HL-60 (cell line): ENCODE results near the gene BANF1.

Experiments
- DNase-seq, 2 experiments: peaks; one replicate each; pipeline ENCODE4 v3.0.0-alpha.2; 2010 to 2020; ENCODE audit warnings: low read depth in 1 of 2, low spot score in 1 of 2
- H3K27ac ChIP-seq: fragments of 250-450 bp; sonication (Bioruptor Pico); replicated peaks from 2 replicates; pipeline ENCODE4 v1.5.1; 2020; ENCODE audit warnings: mild to moderate bottlenecking, moderate library complexity
- H3K27me3 ChIP-seq: fragments of 250-450 bp; sonication (Bioruptor Pico); 2 replicates; pipeline ENCODE4 v1.5.1; 2021; ENCODE audit warnings: mild to moderate bottlenecking, moderate library complexity; ENCODE audit not compliant: insufficient read depth, poor library complexity, severe bottlenecking
- H3K4me3 ChIP-seq: replicated peaks from 2 replicates; pipeline ENCODE4 v1.5.1; 2011; ENCODE audit warnings: mild to moderate bottlenecking, control low read depth, low read length; ENCODE audit not compliant: insufficient read depth
- GABPA ChIP-seq: IDR thresholded peaks from 2 replicates; pipeline ENCODE4 v1.6.1; 2012; ENCODE audit warnings: low read depth
- POLR2AphosphoS5 ChIP-seq: IDR thresholded peaks from 2 replicates; pipeline ENCODE4 v1.6.1; 2012; ENCODE audit warnings: low read depth
- REST ChIP-seq: IDR thresholded peaks from 2 replicates; pipeline ENCODE4 v1.6.1; 2012; ENCODE audit warnings: low read depth; ENCODE audit not compliant: insufficient replicate concordance
- SPI1 ChIP-seq: IDR thresholded peaks from 2 replicates; pipeline ENCODE4 v1.6.1; 2012; ENCODE audit warnings: low read depth, mild to moderate bottlenecking, borderline replicate concordance
- TF ChIP-seq, protein P1 (sequence below): IDR thresholded peaks from one replicate; pipeline ENCODE4 v1.5.1; 2011; ENCODE audit warnings: low read length, control low read depth, inconsistent platforms; ENCODE audit not compliant: insufficient read depth

Gene BANF1

DNA sequence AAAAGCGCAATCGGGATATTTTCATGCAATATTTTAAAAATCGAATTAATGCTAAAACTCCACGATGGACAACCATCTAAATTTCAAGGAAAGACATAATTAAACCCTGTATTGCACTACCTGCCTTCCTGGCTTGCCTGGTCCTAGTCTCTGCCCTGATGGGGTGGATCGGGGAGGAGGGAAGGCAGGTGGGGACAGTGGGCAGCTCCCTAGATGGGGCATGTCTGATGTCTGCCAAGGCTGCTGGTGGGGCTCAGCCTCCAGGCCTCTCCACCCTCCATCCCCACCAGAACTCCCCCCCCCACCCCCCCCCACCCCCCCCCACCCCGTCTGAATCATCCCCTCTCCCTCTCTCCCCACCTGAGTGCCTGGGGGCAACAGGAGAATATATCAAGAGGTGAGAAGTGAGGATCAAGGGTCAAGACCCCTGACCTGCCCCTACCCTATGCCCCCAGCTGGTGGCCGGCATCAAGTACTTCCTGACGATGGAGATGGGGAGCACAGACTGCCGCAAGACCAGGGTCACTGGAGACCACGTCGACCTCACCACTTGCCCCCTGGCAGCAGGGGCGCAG, 10.2 kb downstream of the BANF1 start:
- Histone ChIP-seq H3K27ac (no peak overlapping the region), H3K4me3 (no peak overlapping the region), H3K27me3 (peaks cover 9% of the 10 kb centered on the region)
- no peak for DNase-seq
- TF ChIP-seq SPI1 = no peak
- no peak for TF ChIP-seq POLR2AphosphoS5
- TF ChIP-seq REST = no peak
- TF ChIP-seq, protein P1, sequence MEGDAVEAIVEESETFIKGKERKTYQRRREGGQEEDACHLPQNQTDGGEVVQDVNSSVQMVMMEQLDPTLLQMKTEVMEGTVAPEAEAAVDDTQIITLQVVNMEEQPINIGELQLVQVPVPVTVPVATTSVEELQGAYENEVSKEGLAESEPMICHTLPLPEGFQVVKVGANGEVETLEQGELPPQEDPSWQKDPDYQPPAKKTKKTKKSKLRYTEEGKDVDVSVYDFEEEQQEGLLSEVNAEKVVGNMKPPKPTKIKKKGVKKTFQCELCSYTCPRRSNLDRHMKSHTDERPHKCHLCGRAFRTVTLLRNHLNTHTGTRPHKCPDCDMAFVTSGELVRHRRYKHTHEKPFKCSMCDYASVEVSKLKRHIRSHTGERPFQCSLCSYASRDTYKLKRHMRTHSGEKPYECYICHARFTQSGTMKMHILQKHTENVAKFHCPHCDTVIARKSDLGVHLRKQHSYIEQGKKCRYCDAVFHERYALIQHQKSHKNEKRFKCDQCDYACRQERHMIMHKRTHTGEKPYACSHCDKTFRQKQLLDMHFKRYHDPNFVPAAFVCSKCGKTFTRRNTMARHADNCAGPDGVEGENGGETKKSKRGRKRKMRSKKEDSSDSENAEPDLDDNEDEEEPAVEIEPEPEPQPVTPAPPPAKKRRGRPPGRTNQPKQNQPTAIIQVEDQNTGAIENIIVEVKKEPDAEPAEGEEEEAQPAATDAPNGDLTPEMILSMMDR = no peak
- no peak for TF ChIP-seq GABPA

DNA sequence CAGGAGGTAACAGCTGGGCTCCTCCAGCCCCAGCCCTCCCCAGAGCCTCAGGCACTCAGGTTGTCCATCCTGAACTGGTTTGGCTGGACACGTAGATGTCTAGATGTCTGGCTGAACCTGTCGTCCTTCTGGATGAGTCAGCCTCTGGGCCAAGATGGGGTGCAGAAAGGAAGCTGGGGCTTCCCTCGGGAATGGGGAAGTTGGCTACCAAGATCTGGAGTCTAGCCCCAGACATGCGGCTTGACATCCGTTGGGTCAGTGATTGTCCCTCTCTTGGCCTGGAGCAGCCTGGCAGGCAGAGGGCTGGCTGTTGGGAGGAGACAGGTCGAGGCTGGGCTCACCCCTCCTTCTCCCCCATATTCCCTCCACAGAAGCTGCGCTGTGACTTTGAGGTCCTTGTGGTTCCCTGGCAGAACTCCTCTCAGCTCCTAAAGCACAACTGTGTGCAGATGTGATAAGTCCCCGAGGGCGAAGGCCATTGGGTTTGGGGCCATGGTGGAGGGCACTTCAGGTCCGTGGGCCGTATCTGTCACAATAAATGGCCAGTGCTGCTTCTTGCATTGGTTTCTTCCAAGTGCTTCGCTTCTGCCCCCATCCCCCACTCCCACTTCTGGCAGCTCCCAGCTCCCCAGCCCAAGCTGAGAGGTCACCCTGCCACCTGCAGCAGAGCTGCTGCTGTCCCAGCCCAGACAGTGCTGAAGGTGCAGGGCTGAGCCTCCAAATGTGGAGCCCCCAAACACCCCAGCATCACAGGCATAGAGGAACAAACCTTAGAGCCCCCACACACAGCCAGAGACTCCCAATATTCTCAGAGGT, 10.9 kb downstream of the BANF1 start:
- Histone ChIP-seq H3K27ac (no peak overlapping the region), H3K27me3 (peaks cover 9% of the 10 kb centered on the region), H3K4me3 (no peak overlapping the region)
- TF ChIP-seq SPI1 = peak; percentile 46; the same call in 1 of the 2 replicates
- no peak for TF ChIP-seq POLR2AphosphoS5
- peak; percentile 87 for TF ChIP-seq REST
- DNase-seq = peak in 1 of 2 experiments; percentile 47

- DNase-seq = no peak
- Histone ChIP-seq H3K4me3 (no peak overlapping the region), H3K27me3 (peaks cover 9% of the 10 kb centered on the region), H3K27ac (no peak overlapping the region)
- TF ChIP-seq, protein P1 = no peak
Measured at GRCh38 chr11:66013762-66014100, 11.4 kb downstream of the BANF1 start.

DNA sequence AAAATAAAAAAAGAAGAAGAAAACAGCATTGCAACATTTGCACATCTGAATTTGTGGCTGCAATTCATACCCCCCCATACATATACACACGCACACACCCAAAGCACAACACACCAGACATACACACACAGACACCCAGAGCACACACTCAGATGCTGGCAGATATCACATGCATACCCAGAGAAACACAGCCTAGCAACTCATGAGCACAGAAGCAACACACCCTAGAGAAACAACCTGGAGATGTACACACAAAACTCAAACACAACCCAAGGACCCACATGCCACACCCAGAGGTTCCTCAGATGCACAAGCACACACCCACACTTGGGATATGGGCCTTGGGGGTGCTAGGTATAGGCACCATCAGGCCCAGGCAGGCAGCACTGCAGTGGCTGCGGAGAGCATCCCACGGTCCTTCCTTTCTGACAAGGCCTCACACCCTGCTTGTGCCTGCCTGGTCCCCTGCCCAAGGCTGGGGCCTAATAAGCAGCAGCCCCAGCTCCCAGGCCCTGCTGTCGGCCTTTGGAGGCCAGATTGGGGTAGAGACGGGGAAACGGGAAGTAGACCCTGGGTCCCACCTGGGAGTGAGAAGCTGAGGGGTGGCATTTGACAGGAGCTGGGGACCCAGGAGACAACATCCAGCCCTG, 12.6 kb downstream of the BANF1 start:
- no peak for DNase-seq
- Histone ChIP-seq H3K27ac (no peak overlapping the region), H3K4me3 (no peak overlapping the region)

More for the DNA sequence above, 12.6 kb downstream of the BANF1 start:
- H3K27me3 ChIP-seq = peaks cover 9% of the 10 kb centered on the region
- TF ChIP-seq, protein P1 = no peak
- TF ChIP-seq POLR2AphosphoS5 = no peak
- TF ChIP-seq SPI1 = no peak
- no peak for TF ChIP-seq REST
- no peak for TF ChIP-seq GABPA
